NB4 (cell line): ENCODE data around the gene SND1.

ENCODE experiments used
- POLR2A ChIP-seq: IDR thresholded peaks from 2 replicates; pipeline ENCODE4 v1.6.1; 2011; ENCODE audit warnings: mild to moderate bottlenecking; ENCODE audit not compliant: insufficient read length; ENCODE audit errors: extremely low read depth
- TF ChIP-seq, protein P1 (sequence below): IDR thresholded peaks from one replicate; pipeline ENCODE4 v1.5.1; 2012; ENCODE audit warnings: low read depth, low read length

DNA sequence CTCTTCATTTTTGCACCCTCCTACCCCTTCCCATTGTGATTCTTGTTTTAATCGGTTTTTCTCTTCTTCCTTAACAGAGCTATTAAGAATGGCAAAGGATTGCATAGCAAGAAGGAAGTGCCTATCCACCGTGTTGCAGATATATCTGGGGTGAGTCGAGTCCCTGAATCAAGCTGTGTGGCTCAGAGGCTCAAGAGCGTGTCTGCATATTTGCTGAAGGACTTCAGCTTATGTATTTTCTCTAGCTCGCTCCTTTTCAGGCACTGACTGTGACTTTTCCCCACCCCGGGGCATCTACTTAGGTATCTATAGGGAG, 252.6 kb downstream of the SND1 start:
- TF ChIP-seq, protein P1, sequence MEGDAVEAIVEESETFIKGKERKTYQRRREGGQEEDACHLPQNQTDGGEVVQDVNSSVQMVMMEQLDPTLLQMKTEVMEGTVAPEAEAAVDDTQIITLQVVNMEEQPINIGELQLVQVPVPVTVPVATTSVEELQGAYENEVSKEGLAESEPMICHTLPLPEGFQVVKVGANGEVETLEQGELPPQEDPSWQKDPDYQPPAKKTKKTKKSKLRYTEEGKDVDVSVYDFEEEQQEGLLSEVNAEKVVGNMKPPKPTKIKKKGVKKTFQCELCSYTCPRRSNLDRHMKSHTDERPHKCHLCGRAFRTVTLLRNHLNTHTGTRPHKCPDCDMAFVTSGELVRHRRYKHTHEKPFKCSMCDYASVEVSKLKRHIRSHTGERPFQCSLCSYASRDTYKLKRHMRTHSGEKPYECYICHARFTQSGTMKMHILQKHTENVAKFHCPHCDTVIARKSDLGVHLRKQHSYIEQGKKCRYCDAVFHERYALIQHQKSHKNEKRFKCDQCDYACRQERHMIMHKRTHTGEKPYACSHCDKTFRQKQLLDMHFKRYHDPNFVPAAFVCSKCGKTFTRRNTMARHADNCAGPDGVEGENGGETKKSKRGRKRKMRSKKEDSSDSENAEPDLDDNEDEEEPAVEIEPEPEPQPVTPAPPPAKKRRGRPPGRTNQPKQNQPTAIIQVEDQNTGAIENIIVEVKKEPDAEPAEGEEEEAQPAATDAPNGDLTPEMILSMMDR: no peak
- TF ChIP-seq POLR2A: no peak
